Panc1 (cell line): ENCODE results near the gene SAMD4B.

ENCODE experiments used
- CTCF ChIP-seq: fragments of 450-650 bp; IDR thresholded peaks from 2 replicates; pipeline ENCODE4 v1.5.1; 2017; ENCODE audit warnings: mild to moderate bottlenecking
- POLR2AphosphoS5 ChIP-seq: IDR thresholded peaks from 2 replicates; pipeline ENCODE4 v1.6.1; 2012; ENCODE audit warnings: mild to moderate bottlenecking, low read depth, low read length, moderate library complexity
- REST ChIP-seq, 2 experiments: IDR thresholded peaks; 2 replicates each; pipeline ENCODE4 v1.6.1; 2011 to 2012; ENCODE audit warnings: low read depth in 2 of 2, control low read depth in 1 of 2, low read length in 1 of 2, mild to moderate bottlenecking in 1 of 2, moderate library complexity in 1 of 2; ENCODE audit not compliant: insufficient read depth in 1 of 2
- SIN3A ChIP-seq: IDR thresholded peaks from 2 replicates; pipeline ENCODE4 v1.6.1; 2012; ENCODE audit warnings: low read depth, mild to moderate bottlenecking, low read length, moderate library complexity, borderline replicate concordance; ENCODE audit not compliant: insufficient read depth
- TCF7L2 ChIP-seq: IDR thresholded peaks from 2 replicates; pipeline ENCODE4 v1.6.1; 2011; ENCODE audit warnings: mild to moderate bottlenecking, low read depth, low read length, inconsistent platforms

GRCh38 chr19:39310558-39311311, 31.5 kb upstream of the SAMD4B start:
- TF ChIP-seq CTCF (no peak), POLR2AphosphoS5 (no peak), REST (IDR thresholded peaks at IDR 0.05; ENCODE audit: insufficient read depth in 1 of 2, low read depth in 2 of 2, low read length in 1 of 2) (no peak), TCF7L2 (no peak), SIN3A (no peak)
